Measurements from ENCODE around the gene PLXDC2.

PLXDC2 gene

GRCh38 chr10:19915816-19916215, 99.6 kb downstream of the PLXDC2 start:
- no peak for DNase-seq

- no peak for DNase-seq
These were observed 101.7 kb downstream of the PLXDC2 start for GRCh38 chr10:19917751-19918478.

GRCh38 chr10:19918794-19919193, 102.6 kb downstream of the PLXDC2 start:
- DNase-seq, result no peak

GRCh38 chr10:19919671-19920070, 103.4 kb downstream of the PLXDC2 start:
- DNase-seq, result no peak

DNA sequence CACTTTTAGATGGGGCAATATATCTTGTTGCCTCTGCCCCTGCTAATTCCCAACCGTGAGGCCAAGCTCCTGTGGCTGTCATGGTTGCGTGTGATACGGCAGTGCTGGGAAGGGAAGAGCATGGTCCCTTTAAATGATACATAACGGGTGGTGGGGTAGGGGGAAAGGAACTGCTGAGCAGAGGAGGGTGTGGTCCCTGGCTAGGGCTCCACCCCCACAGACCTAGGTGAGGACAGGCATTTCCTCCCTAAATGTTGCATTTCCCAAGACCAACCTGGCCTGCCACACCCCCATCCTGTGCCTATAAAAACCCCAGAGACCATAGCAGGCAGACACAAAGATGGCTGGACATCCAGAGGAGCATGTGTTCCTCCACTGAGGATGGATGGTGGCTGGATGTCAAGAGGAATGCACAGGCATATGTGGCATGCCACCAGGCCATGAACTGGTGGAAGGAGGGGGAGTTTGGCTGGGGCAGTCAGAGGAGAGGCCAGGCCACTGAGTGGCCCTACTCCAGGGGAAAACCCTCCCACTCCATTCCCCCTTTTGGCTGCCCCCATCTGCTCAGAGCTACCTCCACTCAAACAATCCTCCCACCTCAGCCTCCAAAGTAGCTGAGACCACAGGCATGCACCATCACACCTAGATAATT, 104.0 kb downstream of the PLXDC2 start:
- no peak for DNase-seq

DNA sequence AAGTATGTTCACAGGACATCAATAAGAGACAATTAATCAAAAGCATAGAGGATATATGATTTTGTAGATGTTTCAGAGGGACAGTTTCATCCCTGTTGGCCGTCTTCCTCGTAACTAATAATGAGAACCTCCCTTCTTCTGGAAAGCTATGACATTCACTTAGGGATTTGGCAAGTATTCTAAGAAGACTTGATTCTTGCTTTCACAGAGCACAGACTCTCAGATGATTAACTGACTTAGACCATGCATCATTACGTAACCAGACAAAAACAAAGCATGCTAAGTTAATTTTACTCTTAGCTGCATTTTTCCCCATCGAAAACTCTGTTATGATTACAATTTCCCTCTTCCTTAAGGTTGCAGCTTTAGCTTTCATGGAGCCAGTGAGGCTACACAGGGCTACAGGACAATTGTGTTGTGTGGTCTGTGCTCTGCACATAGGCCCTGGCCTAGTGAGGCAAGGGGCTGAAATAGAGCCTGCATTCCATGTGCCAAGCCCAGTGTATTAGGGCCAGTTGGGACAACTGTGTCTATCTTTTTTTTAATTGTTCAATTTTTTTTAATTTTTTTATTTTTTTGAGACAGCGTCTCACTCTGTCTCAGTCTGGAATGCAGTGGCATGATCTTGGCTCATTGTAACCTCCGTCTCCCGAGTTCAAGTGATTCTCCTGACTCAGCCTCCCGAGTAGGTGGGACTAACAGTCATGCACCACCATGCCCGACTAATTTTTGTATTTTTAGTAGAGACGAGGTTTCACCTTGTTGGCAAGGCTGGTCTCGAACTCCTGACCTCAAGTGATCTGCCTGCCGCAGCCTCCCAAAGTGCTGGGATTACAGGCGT, 105.3 kb downstream of the PLXDC2 start:
- no peak for DNase-seq

GRCh38 chr10:19922236-19922963, 106.2 kb downstream of the PLXDC2 start:
- no peak for DNase-seq

DNA sequence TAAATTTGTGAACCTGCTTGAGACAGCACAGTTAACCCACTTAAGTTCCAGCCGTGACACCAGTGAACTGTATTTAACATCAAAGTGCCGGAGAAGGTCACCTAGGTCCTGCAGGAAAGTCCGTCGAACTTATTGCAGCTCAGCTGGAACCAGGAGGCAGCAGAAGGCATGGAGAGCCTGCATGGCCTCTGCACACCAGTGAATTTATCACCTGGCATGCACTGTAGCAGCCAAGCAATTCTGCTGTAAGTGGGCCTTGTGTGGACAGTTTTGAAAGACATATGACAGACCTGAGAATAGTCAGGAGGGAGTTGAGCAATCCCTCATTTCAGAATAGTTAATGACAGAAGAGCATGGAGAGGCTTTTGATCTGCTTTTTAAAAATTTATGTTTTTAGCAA, 108.8 kb downstream of the PLXDC2 start:
- DNase-seq, result no peak

DNA sequence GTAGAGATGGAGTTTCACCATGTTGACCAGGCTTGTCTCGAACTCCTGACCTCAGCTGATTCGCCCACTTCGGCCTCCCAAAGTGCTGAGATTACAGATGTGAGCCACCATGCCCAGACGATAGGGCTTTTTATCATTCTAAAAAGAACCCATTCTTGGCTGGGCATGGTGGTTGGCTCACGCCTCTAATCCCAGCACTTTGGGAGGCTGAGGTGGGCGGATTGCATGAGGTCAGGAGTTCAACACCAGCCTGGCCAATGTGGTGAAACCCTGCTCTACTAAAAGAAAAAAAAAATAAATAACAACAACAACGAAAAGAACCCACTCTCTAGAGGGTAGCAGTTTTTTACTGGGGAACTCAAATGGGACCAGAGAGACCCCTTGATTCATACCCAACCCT, 112.7 kb downstream of the PLXDC2 start:
- no peak for DNase-seq

DNA sequence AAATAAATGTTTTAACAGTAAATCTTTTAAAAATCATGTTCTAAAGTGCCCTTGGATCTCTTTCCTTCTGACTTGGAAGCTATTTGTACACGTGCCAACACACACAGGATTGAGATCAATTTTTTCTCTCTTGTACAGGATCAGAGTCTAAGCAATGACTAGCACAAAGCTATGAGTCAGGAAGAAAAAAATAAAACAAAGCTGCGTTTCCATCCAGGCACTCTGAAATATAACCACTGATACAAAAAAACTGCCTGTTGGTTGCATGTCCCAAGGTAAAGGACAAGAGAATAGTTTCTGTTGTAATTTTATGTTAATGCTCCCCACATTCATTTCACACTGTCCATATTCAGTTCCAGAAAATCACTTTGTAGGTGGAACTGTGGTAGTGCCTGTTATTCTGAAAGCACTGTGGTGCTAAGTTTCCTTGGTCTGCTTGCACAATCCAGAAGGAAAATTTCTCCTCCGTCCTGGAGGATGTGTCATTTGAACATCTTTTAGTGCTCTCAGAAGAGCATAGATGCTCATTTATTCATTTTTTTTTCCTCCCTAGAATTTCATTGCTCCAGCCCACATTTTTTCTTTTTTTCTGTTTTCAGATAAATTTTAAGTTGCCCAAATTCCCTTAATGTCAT, 113.4 kb downstream of the PLXDC2 start:
- DNase-seq, result no peak

- DNase-seq, result peak; percentile 42
These were observed 115.0 kb downstream of the PLXDC2 start for GRCh38 chr10:19930936-19931893.

- DNase-seq, result peak; percentile 32
These were observed 115.8 kb downstream of the PLXDC2 start for GRCh38 chr10:19931894-19932590.

DNA sequence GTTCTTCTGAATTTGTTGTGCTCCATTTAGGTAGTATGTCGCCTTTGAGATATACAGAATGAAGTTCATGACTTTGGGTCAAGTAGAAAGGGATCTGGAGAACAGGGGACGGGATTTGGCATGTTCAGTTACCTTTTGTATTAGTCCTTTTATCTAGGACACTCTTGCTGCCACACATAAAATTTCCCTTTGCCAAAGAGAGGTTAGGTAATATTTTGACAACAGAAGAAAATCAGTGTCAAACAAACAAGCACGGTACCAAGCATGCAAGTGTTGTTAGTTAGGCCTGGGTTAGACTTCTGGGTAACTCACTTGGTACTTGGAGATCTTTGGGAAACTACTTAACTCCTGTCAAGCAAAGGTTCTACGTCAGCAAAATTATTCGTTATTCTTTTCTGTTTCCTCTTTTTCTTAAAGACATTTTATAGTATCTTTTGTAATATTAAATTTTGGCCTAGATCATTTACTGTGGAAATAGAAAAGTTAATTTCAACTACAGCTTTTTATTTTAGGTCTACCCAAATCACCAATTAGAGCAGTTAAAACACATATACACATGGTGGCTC, 116.7 kb downstream of the PLXDC2 start:
- no peak for DNase-seq

GRCh38 chr10:19933772-19934171, 117.5 kb downstream of the PLXDC2 start:
- DNase-seq, result no peak

DNA sequence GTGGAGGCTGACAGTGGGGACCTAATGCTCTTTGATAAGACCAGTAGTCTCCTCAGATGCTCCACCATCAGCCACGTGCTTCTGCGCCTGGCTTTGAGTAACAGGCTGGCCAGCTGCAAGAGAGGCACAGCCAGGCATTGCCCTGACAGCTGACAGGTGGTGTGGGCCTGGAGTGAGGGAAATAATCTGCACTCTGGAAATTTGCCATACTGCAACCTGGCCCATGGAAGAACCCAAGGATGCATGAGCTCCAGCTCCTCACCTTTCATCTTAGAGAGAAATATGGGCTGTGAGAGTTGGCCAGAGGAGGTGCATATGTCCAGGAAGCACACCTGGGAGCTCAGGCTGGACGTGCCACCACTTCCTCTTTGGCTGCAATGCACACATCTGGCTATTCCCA, 118.9 kb downstream of the PLXDC2 start:
- no peak for DNase-seq

DNA sequence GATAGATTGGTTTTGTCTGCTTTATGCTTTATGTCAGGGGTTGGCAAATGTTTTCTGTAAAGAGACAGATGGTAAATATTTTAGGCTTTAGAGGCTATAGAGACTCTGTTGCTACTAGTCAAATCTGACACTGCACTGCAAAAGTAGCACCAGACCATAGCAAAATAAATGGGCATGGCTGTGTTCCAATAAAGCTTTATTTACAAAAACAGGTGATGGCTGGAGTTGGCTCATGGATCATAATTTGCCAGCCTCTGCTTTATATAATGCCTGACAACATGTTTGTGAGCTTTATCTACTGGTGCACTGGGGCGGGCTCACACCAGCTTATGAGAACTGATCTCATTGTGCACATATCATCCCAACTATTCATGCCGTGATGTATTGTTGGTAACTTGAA, 120.1 kb downstream of the PLXDC2 start:
- no peak for DNase-seq

DNA sequence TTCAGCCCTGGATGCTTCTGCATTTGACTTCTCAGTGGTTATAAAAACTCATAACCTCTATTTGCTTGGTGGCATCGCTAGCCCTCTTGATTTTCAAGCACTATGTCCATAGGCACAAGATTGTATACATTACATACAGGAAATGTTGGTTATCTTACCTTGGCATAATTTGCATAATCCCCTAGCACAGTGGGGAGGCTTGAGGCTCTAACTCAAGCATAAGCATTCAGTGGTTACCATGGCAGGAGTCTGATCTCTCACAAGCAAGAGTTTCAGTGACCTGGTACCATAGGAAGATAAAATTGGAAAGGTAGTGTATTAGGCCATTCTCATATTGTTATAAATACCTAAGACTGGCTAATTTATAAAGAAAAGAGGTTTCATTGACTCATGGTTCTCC, 121.8 kb downstream of the PLXDC2 start:
- DNase-seq, result no peak

GRCh38 chr10:19941206-19941880, 125.1 kb downstream of the PLXDC2 start:
- no peak for DNase-seq

DNA sequence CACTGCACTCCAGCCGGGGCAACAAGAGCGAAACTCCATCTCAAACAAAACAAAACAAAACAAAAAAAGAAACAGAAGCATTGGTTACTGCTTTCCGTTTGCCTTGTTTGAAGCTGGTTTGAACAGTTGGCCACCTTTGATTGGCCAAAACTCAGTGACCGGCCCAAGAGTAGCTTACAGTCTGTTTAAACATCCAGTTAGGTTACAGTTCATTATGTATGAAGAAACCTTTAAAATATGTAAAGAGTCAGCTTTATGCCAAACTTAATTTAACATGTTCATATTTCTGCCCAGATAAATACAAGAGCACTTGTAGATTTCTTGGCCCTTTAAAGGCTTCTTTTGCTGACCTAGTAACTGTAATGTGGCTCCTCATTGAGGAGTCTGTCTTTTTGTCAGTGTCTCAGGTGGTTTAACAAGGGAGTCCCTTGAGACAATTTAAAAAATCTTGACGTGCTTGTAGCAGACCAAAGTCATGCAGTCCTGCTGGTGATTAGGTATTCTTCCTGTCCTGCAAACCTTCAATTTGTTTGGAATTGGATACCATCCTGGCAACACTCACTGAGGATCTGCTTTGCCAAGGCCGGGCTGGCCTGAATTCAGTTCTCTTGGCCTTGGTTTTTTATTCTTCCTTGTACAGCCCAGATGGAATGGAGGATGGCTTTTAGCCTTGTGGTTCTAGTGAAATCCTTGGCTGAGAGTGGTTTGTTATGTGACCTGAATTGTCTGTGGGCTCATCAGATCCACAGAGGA, 128.9 kb downstream of the PLXDC2 start:
- no peak for DNase-seq
